CD4-positive, CD25-positive, alpha-beta regulatory T cell (primary cell): Measurements from ENCODE around the gene KEAP1. TPM values are rescaled to one million over a fixed set of nuclear protein-coding genes. Genes with fewer than 3 reads are reported as not detected.
"Not testable (repeated sequence)": the region's sequence is repeated elsewhere in the genome, so short reads cannot be mapped to it uniquely, and the experiment has no call there.

Experiments used
- ATAC-seq, 2 donors: fragments of 150-1000 bp; cut with Tn5 transposase; one replicate each; pipeline ENCODE4 v1.10.0; 2021; ENCODE audit warnings: low read depth in 2 of 2, moderate number of reproducible peaks in 2 of 2, moderate library complexity in 1 of 2
- DNase-seq, 3 donors: peaks; one replicate each; pipeline versions ENCODE4 v3.0.0 to v3.0.0-alpha.2; 2012 to 2022; ENCODE audit warnings: mixed read lengths in 1 of 3
- H3K27ac ChIP-seq: one replicate; pipeline ENCODE4 v1.7.0; 2013; ENCODE audit warnings: mild to moderate bottlenecking, low read length; ENCODE audit not compliant: insufficient read depth, poor library complexity, severe bottlenecking
- H3K27me3 ChIP-seq: one replicate; pipeline ENCODE4 v1.7.0; 2013; ENCODE audit warnings: low read length; ENCODE audit not compliant: control insufficient read depth, insufficient read depth
- H3K36me3 ChIP-seq: one replicate; pipeline ENCODE4 v1.7.0; 2013; ENCODE audit warnings: mild to moderate bottlenecking, low read length, moderate library complexity; ENCODE audit not compliant: control insufficient read depth, insufficient read depth
- H3K4me1 ChIP-seq: 2 replicates; pipeline ENCODE4 v1.7.0; 2013; ENCODE audit warnings: mild to moderate bottlenecking, low read length; ENCODE audit not compliant: insufficient read depth, control insufficient read depth, poor library complexity, severe bottlenecking
- H3K4me3 ChIP-seq: one replicate; pipeline ENCODE4 v1.7.0; 2013; ENCODE audit warnings: low read depth, mild to moderate bottlenecking, low read length, moderate library complexity
- H3K9me3 ChIP-seq, 2 experiments: 1 replicate in 1 of 2; 2 replicates in 1 of 2; pipeline ENCODE4 v1.7.0; 2013; ENCODE audit warnings: low read length in 2 of 2, mild to moderate bottlenecking in 1 of 2, moderate library complexity in 1 of 2; ENCODE audit not compliant: control insufficient read depth in 2 of 2
- H3K27ac Mint-ChIP-seq, 3 donors: one replicate each; pipeline ENCODE4 v1.8.0; 2020 to 2022; ENCODE audit warnings: mild to moderate bottlenecking in 3 of 3, mixed read lengths in 3 of 3, moderate library complexity in 2 of 3
- H3K27me3 Mint-ChIP-seq: one replicate; pipeline ENCODE4 v1.8.0; 2022; ENCODE audit warnings: mild to moderate bottlenecking, mixed read lengths
- H3K36me3 Mint-ChIP-seq: one replicate; pipeline ENCODE4 v1.8.0; 2020; ENCODE audit warnings: mixed read lengths
- H3K4me1 Mint-ChIP-seq, 4 donors: one replicate each; pipeline ENCODE4 v1.8.0; 2020 to 2022; ENCODE audit warnings: mixed read lengths in 4 of 4, mild to moderate bottlenecking in 1 of 4
- H3K4me3 Mint-ChIP-seq, 4 donors: one replicate each; pipeline ENCODE4 v1.8.0; 2020 to 2022; ENCODE audit warnings: mild to moderate bottlenecking in 4 of 4, mixed read lengths in 4 of 4, moderate library complexity in 3 of 4
- H3K9me3 Mint-ChIP-seq, 7 donors: one replicate each; pipeline ENCODE4 v1.8.0; 2020 to 2022; ENCODE audit warnings: mixed read lengths in 7 of 7, mild to moderate bottlenecking in 3 of 7, moderate library complexity in 2 of 7
- polyA plus RNA-seq, 4 donors: library from polyadenylated mRNA; unstranded; fragments of 300-500 nt; fragmentation: Illumina TruSeq; gene quantifications; one replicate each; pipeline ENCODE4 v1.2.3, GENCODE V29; 2021
- total RNA-seq: library from RNA; stranded (reverse); gene quantifications from one replicate; pipeline ENCODE4 v1.2.3, GENCODE V29; 2022

KEAP1 gene
- 26.2 TPM for total RNA-seq
- polyA plus RNA-seq = 10 to 100 TPM; 45.0 to 75.1 (median 56.3) TPM

DNA sequence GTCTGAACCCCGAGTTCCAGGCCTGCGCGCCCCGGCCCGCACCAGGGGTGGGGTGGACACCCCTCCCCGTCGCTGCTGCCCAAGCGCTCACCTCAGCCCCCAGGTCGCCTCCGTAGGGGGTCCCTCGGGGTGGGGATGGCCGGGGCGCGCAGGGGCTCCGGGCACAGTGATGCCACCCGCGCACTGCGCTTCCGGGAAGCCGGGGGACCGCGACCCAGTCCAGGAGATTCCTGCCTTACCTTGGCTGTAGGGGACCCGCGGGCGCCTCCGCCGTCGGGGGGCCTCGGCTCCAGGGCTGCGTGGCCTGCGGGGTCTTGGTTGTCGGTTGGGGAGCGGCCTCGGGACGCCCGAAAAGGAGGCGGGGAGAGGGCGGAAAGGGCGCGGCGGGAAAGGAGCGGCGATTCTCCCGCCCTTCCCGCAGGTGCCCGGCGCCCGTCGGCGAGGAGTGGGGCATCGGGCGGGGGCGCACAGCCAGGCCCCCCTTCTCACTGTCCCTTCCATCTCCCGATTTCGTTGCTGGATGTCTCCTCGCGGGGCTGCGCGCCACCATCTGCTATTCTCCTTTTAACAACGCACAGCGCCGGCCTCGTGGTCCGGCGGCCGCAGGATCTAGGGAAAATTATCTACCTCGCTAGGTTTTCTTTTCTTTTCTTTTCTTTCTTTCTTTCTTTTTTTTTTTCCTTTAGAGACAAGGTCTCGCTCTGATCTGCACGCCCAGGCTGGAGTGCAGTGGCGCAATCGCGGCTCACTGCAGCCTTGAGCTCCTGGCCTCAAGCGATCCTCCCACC, at the start of gene KEAP1:
Gene KEAP1 (minus strand): TSS at position 355 of the 788 bp plus-strand sequence. CDS start 3,323 bp downstream, outside the sequence.
- H3K27me3 ChIP-seq = no peaks in the 10 kb centered on the region
- Mint-ChIP-seq H3K36me3 (peaks cover 10% of the 10 kb centered on the region), H3K9me3 (peaks cover 0 to 2% (median 0%) of the 10 kb centered on the region in 7 donors), H3K27ac (peak within 1 kb of the TSS; percentile 72 to 93 (median 92)), H3K4me1 (peaks cover 5 to 42% (median 22%) of the 10 kb centered on the region in 4 donors), H3K27me3 (no peaks in the 10 kb centered on the region), H3K4me3 (peak within 1 kb of the TSS; percentile 88 to 95 (median 92))
- ATAC-seq (no peak), DNase-seq (peak in 2 of 3 donors; percentile 11 to 38)
- H3K4me3 ChIP-seq = peak within 1 kb of the TSS; percentile 81
- peak within 1 kb of the TSS; percentile 79 for H3K27ac ChIP-seq
- no peaks in the 10 kb centered on the region for H3K9me3 ChIP-seq
- H3K4me1 ChIP-seq = peaks cover 42% of the 10 kb centered on the region
- H3K36me3 ChIP-seq = peaks cover 8% of the 10 kb centered on the region

DNA sequence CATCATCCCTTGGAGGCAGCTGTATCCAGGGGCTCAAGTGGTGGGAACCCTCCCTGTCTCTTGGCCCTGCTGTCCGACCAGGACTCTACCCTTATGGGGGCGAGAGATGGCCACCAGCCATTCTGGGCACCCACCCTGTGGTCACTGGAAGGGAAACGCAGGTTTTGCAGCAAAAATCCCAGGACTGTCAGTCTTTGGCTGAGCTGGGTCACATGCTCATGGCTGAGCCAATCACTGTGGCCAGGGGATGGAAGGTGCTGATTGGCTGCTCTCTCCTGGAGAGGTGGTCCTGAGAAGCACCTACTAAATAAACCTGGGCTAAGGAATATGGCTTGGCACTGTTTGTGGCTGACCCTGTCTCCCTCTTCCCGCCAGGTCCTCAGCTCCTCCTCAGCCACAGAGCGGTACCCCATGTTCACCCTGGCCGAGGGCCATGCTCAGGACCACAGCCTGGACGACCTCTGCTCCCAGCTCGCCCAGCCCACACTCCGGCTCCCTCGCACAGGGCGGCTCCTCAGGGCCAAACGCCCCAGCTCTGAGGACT, 49.4 kb upstream of the KEAP1 start:
- no peaks in the 10 kb centered on the region for H3K9me3 Mint-ChIP-seq
- H3K4me3 Mint-ChIP-seq = no peak overlapping the region
- Histone ChIP-seq H3K36me3 (peaks cover 53% of the 10 kb centered on the region), H3K27me3 (no peaks in the 10 kb centered on the region), H3K9me3 (no peaks in the 10 kb centered on the region), H3K4me1 (peaks cover 41% of the 10 kb centered on the region), H3K27ac (peak overlapping the region; percentile 71), H3K4me3 (no peak overlapping the region)
- DNase-seq (no peak), ATAC-seq (no peak)
- peaks cover 7 to 48% (median 12%) of the 10 kb centered on the region in 4 donors for H3K4me1 Mint-ChIP-seq
- H3K36me3 Mint-ChIP-seq = peaks cover 8% of the 10 kb centered on the region
- no peaks in the 10 kb centered on the region for H3K27me3 Mint-ChIP-seq
- peak overlapping the region; percentile 31 to 92 (median 63) for H3K27ac Mint-ChIP-seq

DNA sequence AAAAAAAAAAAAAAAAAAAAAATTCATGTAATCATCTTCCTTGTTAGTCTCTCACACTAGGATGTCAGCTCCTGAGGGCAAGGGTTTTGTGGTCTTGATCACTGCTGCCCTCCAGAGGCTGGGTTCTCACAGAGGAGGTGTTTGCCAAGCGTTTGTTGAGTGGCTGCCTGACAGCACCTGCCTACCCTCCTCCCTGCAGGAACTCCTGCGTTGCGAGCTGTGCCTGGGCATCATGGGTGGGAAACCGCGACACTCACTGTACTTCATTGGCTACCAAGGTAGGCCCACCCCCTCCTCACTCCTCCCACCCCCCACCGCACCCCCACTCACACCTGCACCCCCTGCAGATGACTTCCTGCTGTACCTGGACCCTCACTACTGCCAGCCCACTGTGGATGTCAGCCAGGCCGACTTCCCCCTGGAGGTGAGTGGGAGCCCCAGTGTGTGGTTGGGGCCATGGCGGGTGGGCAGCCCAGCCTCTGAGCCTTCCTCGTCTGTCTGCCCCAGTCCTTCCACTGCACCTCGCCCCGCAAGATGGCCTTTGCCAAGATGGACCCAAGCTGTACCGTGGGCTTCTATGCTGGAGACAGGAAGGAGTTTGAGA, 48.6 kb upstream of the KEAP1 start:
- peak overlapping the region in 1 of 3 donors; percentile 14 for H3K27ac Mint-ChIP-seq
- no peaks in the 10 kb centered on the region for H3K27me3 ChIP-seq
- no peaks in the 10 kb centered on the region for H3K9me3 Mint-ChIP-seq
- no peak overlapping the region for H3K4me3 Mint-ChIP-seq
- DNase-seq (peak in 2 of 3 donors; percentile 21 to 58), ATAC-seq (no peak)
- peaks cover 8% of the 10 kb centered on the region for H3K36me3 Mint-ChIP-seq
- H3K27me3 Mint-ChIP-seq = no peaks in the 10 kb centered on the region
- H3K4me1 Mint-ChIP-seq = peaks cover 7 to 51% (median 12%) of the 10 kb centered on the region in 4 donors
- H3K36me3 ChIP-seq = peaks cover 50% of the 10 kb centered on the region
- H3K9me3 ChIP-seq = no peaks in the 10 kb centered on the region
- H3K4me1 ChIP-seq = peaks cover 41% of the 10 kb centered on the region
- H3K4me3 ChIP-seq = no peak overlapping the region
- peak overlapping the region; percentile 71 for H3K27ac ChIP-seq

DNA sequence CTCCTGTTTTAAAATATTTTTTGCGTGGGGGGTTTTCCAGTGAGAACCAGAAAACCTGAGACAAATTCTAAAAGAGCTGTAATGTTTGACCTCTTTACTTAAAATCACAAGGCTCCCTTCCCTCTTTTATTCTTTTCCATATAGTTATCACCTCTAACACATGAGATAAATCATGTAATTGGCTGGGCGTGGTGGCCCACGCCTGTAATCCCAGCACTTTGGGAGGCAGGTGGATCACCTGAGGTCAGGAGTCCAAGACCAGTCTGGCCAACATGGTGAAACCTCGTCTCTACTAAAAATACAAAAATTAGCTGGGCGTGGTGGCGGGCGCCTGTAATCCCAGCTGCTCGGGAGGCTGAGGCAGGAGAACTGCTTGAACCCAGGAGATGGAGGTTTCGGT, 47.9 kb upstream of the KEAP1 start:
- peak overlapping the region in 1 of 4 donors; percentile 29 for H3K4me3 Mint-ChIP-seq
- not testable (repeated sequence) for H3K27ac ChIP-seq, H3K4me3 ChIP-seq, H3K36me3 Mint-ChIP-seq, H3K9me3 Mint-ChIP-seq, DNase-seq, H3K9me3 ChIP-seq, H3K27me3 Mint-ChIP-seq, ATAC-seq, H3K27me3 ChIP-seq
- peaks cover 48% of the 10 kb centered on the region for H3K36me3 ChIP-seq
- peak overlapping the region in 1 of 3 donors; percentile 43 for H3K27ac Mint-ChIP-seq
- H3K4me1 ChIP-seq = peaks cover 41% of the 10 kb centered on the region
- H3K4me1 Mint-ChIP-seq = peaks cover 7 to 49% (median 12%) of the 10 kb centered on the region in 4 donors

DNA sequence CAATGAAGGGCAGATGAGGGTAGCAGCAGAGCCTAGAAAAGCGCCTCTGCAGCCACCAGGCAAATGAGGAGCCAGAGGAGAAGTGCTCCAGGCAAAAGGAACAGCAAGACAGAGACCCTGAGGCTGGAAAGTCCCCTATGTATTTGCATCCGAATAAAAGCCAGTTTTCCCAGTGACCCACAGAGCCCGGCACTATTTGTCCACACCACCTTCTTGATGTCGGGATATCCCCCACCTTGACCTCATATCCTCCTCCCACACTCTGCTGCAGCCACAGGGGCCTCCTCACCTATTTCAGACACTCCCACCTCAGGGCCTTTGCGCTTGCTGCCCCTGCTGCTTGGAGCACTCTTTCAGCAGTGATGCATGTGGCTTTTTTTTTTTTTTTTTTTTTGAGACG, 47.2 kb upstream of the KEAP1 start:
- no peaks in the 10 kb centered on the region for H3K27me3 Mint-ChIP-seq
- H3K4me1 ChIP-seq = peaks cover 40% of the 10 kb centered on the region
- H3K36me3 ChIP-seq = peaks cover 41% of the 10 kb centered on the region
- peaks cover 3% of the 10 kb centered on the region for H3K36me3 Mint-ChIP-seq
- DNase-seq (no peak), ATAC-seq (no peak)
- no peak overlapping the region for H3K27ac Mint-ChIP-seq
- H3K9me3 ChIP-seq = no peaks in the 10 kb centered on the region
- no peak overlapping the region for H3K4me3 ChIP-seq
- H3K27me3 ChIP-seq = no peaks in the 10 kb centered on the region
- peaks cover 4 to 44% (median 13%) of the 10 kb centered on the region in 4 donors for H3K4me1 Mint-ChIP-seq
- H3K27ac ChIP-seq = no peak overlapping the region
- no peaks in the 10 kb centered on the region for H3K9me3 Mint-ChIP-seq
- H3K4me3 Mint-ChIP-seq = no peak overlapping the region

DNA sequence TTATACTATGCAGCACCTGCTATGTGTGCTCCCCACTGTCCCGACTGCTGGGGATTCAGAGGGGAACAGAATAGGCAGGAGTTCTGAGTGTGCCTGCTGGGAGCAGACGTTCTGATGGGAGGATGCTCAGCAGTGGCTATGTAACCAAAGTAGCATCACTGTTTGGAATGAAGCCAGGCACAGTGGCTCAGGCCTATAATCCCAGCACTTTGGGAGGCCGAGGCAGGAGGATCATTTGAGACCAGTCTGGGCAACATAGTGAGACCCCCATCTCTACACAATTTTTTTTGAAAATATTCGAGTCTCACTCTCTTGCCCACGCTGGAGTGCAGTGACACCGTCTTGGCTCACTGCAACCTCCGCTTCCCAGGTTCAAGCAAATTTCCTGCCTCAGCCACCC, 46.6 kb upstream of the KEAP1 start:
- Histone ChIP-seq H3K36me3 (peaks cover 38% of the 10 kb centered on the region), H3K4me3 (no peak overlapping the region), H3K27ac (no peak overlapping the region), H3K4me1 (peaks cover 40% of the 10 kb centered on the region), H3K27me3 (no peaks in the 10 kb centered on the region), H3K9me3 (no peaks in the 10 kb centered on the region)
- Mint-ChIP-seq H3K4me3 (no peak overlapping the region), H3K27me3 (no peaks in the 10 kb centered on the region), H3K9me3 (no peaks in the 10 kb centered on the region), H3K36me3 (peaks cover 3% of the 10 kb centered on the region), H3K27ac (no peak overlapping the region), H3K4me1 (peaks cover 7 to 45% (median 16%) of the 10 kb centered on the region in 4 donors)
- ATAC-seq (no peak), DNase-seq (no peak)

- Histone ChIP-seq H3K4me3 (no peak overlapping the region), H3K9me3 (no peaks in the 10 kb centered on the region), H3K4me1 (peaks cover 37% of the 10 kb centered on the region), H3K27me3 (no peaks in the 10 kb centered on the region), H3K27ac (no peak overlapping the region), H3K36me3 (peaks cover 36% of the 10 kb centered on the region)
- Mint-ChIP-seq H3K9me3 (no peaks in the 10 kb centered on the region), H3K36me3 (no peaks in the 10 kb centered on the region), H3K4me3 (no peak overlapping the region), H3K27me3 (no peaks in the 10 kb centered on the region), H3K27ac (no peak overlapping the region), H3K4me1 (peaks cover 1 to 41% (median 11%) of the 10 kb centered on the region in 4 donors)
- ATAC-seq = no peak
- no peak for DNase-seq
Observed at GRCh38 chr19:10548746-10549276, 45.7 kb upstream of the KEAP1 start.
